Memory B cell (primary cell): ENCODE data around the gene MTURN.

ENCODE experiments used
- ATAC-seq: fragments of 150-1000 bp; cut with Tn5 transposase; 2 replicates; pipeline ENCODE4 v1.10.0; 2021; ENCODE audit warnings: low read depth, mild to moderate bottlenecking, moderate library complexity
- DNase-seq, 2 donors: peaks; one replicate each; pipeline ENCODE4 v3.0.0; 2022; ENCODE audit warnings: low spot score in 2 of 2
- H3K27ac Mint-ChIP-seq: one replicate; pipeline ENCODE4 v1.8.0; 2022; ENCODE audit warnings: mild to moderate bottlenecking, moderate library complexity, mixed read lengths
- H3K27me3 Mint-ChIP-seq: one replicate; pipeline ENCODE4 v1.8.0; 2022; ENCODE audit warnings: mixed read lengths
- H3K36me3 Mint-ChIP-seq: one replicate; pipeline ENCODE4 v1.8.0; 2022; ENCODE audit warnings: mild to moderate bottlenecking, mixed read lengths
- H3K4me1 Mint-ChIP-seq: one replicate; pipeline ENCODE4 v1.8.0; 2022; ENCODE audit warnings: mixed read lengths
- H3K4me3 Mint-ChIP-seq: one replicate; pipeline ENCODE4 v1.8.0; 2022; ENCODE audit warnings: mild to moderate bottlenecking, moderate library complexity, mixed read lengths
- H3K9me3 Mint-ChIP-seq: one replicate; pipeline ENCODE4 v1.8.0; 2022; ENCODE audit warnings: mixed read lengths

The MTURN gene

DNA sequence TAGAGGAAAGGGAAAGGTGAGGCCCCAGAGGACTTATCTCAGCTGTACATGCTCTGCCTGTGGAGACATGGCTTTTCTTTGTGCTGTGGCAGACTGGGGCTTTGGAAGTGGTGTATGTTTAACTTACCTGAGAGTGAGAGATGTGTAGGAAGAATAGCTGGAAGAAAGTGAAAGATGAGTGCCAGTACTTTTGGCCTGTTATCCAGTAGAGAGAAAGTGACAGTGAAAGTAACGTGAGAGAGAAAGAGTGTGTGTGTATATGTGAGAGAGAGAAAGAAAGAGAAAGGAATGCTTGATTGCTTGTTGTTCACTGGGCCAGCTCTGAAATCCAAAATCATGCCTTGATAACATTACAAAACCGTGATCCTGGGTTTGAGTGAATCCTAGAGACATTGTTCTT, 25.5 kb downstream of the MTURN start:
- no peak overlapping the region for H3K4me3 Mint-ChIP-seq
- H3K9me3 Mint-ChIP-seq, result no peaks in the 10 kb centered on the region
- peak overlapping the region; percentile 0 for H3K27ac Mint-ChIP-seq
- no peaks in the 10 kb centered on the region for H3K36me3 Mint-ChIP-seq
- H3K4me1 Mint-ChIP-seq, result peaks cover 37% of the 10 kb centered on the region
- ATAC-seq, result no peak
- no peaks in the 10 kb centered on the region for H3K27me3 Mint-ChIP-seq
- no peak for DNase-seq

DNA sequence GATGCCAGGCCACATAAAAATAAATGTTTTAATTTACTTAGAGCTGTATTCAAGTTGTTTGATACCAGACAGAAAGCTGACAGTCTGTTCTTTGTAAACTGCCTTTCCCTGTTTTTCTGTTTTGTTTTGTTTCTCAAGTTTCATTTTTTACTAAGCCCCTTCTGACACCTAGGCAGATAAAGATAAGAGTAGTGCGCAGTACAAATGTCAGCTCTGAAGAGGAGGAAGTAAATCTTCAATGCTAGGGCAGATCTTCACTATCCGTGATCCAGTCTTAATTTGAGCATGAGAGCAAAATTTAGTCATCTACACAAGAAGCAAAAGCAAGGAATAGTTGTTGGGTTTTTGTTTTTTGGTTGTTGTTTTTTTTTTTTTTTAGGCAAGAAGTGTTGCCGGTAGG, 27.3 kb downstream of the MTURN start:
- H3K4me3 Mint-ChIP-seq, result no peak overlapping the region

DNA sequence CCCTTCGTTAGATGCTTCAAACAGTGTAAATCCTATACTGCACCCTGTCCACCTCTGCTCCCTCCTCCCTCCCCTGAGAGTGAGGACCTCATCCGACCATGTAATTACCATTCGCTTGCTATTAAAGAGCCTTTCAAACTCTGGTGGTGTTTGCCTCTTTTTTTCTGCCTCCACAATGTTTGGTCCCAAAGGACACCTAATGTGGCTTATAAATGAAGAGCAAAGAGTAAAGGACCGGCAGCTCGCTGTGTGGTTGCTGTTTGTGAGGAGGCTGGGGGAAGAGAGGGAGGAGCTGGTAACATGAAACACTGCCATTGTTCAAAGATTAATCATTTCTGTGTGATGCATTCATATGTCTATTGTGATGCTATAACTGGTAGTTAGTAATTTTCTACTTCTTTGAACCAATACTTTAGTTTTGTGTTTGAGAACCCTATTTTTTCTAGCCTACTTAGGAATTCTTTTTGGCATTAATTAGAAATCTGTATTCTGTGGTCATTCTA, 27.9 kb downstream of the MTURN start:
- DNase-seq, result no peak
- Mint-ChIP-seq H3K27ac (peak overlapping the region; percentile 48), H3K36me3 (no peaks in the 10 kb centered on the region), H3K27me3 (no peaks in the 10 kb centered on the region), H3K4me3 (peak overlapping the region; percentile 56), H3K9me3 (no peaks in the 10 kb centered on the region), H3K4me1 (peaks cover 37% of the 10 kb centered on the region)
- no peak for ATAC-seq

More for the DNA sequence above, 27.3 kb downstream of the MTURN start:
- no peaks in the 10 kb centered on the region for H3K36me3 Mint-ChIP-seq
- DNase-seq (no peak), ATAC-seq (no peak)
- no peaks in the 10 kb centered on the region for H3K27me3 Mint-ChIP-seq
- peak overlapping the region; percentile 48 for H3K27ac Mint-ChIP-seq
- no peaks in the 10 kb centered on the region for H3K9me3 Mint-ChIP-seq
- peaks cover 37% of the 10 kb centered on the region for H3K4me1 Mint-ChIP-seq

DNA sequence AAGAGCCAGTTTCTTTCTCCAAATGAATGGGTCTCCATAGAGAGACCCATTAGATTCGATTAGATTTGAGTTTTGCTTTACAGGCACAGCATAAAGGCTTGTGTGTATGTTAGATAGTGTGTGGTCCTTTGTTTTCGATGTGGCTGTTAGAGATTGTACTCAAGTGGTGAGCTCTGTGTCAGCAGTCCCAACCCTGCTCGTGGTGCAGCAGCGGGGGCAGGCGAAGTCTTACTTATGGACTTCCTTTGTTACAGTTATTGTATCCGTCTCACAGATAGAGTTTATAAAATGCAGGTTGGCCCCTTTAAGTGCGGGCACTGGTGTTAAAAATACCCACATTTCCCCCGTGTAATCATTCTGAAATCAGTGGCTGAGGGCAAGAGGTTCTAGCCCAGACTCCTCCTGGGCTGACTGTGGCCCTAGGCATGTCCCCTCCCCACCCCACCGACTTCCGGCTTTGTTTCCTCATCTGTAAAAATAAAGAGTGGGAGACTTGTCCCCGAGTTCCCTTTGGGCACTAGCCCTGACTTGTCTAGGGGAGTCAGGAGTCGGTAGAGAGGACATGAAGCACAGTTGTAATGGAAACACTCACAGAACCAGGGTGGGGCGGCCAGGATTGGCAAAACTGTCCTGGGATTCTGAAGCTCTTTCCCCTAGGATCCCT, 28.6 kb downstream of the MTURN start:
- ATAC-seq, result peak; percentile 20
- Mint-ChIP-seq H3K27me3 (no peaks in the 10 kb centered on the region), H3K27ac (peak overlapping the region; percentile 5), H3K4me1 (peaks cover 37% of the 10 kb centered on the region), H3K36me3 (no peaks in the 10 kb centered on the region), H3K4me3 (peak overlapping the region; percentile 19), H3K9me3 (no peaks in the 10 kb centered on the region)
- no peak for DNase-seq

DNA sequence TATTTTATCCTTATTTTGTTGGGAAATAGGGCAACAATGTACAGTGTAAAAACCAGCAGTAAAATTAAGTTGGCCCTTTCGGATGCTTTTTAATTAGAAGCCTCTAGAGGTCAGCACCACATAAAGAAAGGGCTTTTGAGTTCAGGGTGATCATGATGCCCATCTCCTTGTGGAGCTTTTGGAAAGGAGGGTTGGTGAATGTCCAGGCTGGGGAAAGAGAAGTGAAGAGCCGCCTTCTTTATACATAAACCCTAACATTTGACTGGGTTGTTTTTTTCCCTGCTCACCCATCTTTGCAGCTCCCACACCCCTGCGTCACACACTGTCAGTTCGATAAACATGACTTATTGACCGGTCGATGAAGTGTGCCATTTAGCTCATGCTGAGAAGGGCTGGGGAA, 29.8 kb downstream of the MTURN start:
- Mint-ChIP-seq H3K27me3 (no peaks in the 10 kb centered on the region), H3K27ac (peak overlapping the region; percentile 5), H3K4me3 (no peak overlapping the region), H3K4me1 (peaks cover 31% of the 10 kb centered on the region), H3K9me3 (no peaks in the 10 kb centered on the region), H3K36me3 (no peaks in the 10 kb centered on the region)
- peak; percentile 57 for ATAC-seq
- DNase-seq, result peak in 1 of 2 donors; percentile 38

DNA sequence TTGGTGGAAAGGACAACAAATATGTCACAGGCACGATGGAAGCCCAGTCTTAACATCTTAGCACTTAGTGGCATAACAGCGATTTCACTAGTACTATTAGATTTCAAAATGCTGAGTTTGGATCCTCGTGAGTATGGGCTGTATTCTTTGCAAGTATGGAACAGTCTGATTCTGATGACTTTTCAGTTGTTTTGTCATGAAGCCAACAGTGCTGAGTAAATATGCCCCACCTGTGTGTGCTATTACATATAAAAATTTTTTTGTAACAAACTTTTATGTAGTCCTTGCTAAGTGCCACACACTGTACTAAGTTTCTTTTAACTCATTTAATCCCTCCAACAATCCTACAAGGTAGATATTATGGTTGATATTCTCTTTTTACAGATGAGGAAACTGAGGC, 30.8 kb downstream of the MTURN start:
- no peak overlapping the region for H3K27ac Mint-ChIP-seq
- no peak for ATAC-seq
- no peak for DNase-seq

DNA sequence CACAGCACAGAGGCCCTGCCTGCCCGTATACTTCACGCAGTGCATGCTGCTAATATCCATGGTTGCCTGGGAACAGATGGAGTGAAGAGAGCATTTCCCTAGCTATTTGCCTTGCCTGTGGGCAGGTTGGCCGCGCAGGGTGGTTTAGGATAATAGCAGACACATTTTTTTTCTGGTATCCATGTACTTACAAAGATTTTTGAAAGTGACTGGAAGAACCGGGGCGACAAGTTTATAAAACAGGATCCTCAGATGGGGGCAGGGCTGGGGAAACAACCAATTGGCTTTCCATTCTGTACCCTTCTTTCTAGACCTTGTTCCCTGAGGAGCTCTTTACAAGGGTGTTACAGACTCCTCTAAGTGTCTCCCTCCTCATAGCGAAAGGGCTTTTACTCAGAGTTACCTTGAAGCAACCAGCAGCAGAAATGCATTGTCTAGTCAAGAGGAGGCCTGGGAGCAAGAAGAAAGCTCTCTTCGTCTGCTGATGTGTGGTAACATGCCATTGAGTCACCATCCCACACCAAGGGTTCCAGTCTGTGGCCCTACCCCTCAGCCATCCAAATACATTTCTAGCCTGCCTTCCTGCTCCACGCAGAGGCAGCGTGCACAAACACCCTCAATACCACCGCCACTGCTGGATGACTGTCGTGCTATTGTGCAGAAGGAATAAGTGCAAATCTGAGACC, 31.5 kb downstream of the MTURN start:
- Mint-ChIP-seq H3K36me3 (no peaks in the 10 kb centered on the region), H3K4me1 (peaks cover 24% of the 10 kb centered on the region)

More for the DNA sequence above, 30.8 kb downstream of the MTURN start:
- no peaks in the 10 kb centered on the region for H3K9me3 Mint-ChIP-seq
- no peak overlapping the region for H3K4me3 Mint-ChIP-seq
- H3K27me3 Mint-ChIP-seq, result no peaks in the 10 kb centered on the region
- peaks cover 24% of the 10 kb centered on the region for H3K4me1 Mint-ChIP-seq
- no peaks in the 10 kb centered on the region for H3K36me3 Mint-ChIP-seq

DNA sequence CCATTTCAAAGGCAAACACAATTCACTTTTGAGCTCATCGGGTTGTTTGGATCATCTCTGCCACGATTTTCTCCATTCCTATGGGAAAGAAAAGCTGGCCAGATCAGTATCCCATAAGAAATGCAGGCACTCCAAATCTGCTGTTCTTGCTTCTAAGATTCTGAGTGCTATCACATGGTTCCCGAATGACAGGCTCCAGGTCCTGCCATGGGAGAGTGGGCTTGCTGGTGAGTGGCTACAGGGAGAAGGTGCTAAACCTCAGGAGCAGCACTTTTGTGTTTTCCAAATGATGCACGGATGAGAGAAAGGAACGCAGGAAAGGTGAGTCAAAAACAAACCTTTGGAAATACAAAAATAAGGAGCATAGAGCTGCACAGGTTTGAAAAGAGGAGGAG, 32.1 kb downstream of the MTURN start:
- H3K27ac Mint-ChIP-seq, result no peak overlapping the region
- H3K36me3 Mint-ChIP-seq, result no peaks in the 10 kb centered on the region
- no peak overlapping the region for H3K4me3 Mint-ChIP-seq
- H3K27me3 Mint-ChIP-seq, result no peaks in the 10 kb centered on the region
- H3K4me1 Mint-ChIP-seq, result peaks cover 24% of the 10 kb centered on the region
- DNase-seq, result no peak
- ATAC-seq, result no peak
- H3K9me3 Mint-ChIP-seq, result no peaks in the 10 kb centered on the region

More for the DNA sequence above, 31.5 kb downstream of the MTURN start:
- H3K27me3 Mint-ChIP-seq, result no peaks in the 10 kb centered on the region
- no peak overlapping the region for H3K27ac Mint-ChIP-seq
- no peaks in the 10 kb centered on the region for H3K9me3 Mint-ChIP-seq
- ATAC-seq (no peak), DNase-seq (no peak)
- no peak overlapping the region for H3K4me3 Mint-ChIP-seq

DNA sequence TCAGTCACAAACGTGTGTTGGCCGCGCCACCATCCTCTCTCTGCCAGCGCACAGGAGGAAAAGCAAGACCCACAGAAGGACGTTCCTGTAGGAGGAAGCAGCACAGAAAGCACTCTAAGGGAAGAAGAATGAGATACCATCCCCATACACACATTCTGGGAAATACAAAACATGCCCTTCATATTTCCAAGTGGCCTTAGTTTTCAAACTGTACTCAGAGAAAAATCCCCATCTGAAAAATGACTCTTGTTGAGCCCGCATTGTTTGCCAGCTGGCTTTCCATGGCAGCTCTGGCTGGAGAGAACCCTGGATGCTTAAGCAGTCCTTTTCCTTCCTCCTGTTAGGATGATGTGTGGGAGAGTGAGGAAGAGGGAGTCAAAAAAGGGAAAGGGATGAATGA, 33.1 kb downstream of the MTURN start:
- DNase-seq (no peak), ATAC-seq (no peak)
- no peak overlapping the region for H3K27ac Mint-ChIP-seq
- no peaks in the 10 kb centered on the region for H3K27me3 Mint-ChIP-seq
- no peaks in the 10 kb centered on the region for H3K9me3 Mint-ChIP-seq
- no peak overlapping the region for H3K4me3 Mint-ChIP-seq
- peaks cover 15% of the 10 kb centered on the region for H3K4me1 Mint-ChIP-seq
- H3K36me3 Mint-ChIP-seq, result no peaks in the 10 kb centered on the region

DNA sequence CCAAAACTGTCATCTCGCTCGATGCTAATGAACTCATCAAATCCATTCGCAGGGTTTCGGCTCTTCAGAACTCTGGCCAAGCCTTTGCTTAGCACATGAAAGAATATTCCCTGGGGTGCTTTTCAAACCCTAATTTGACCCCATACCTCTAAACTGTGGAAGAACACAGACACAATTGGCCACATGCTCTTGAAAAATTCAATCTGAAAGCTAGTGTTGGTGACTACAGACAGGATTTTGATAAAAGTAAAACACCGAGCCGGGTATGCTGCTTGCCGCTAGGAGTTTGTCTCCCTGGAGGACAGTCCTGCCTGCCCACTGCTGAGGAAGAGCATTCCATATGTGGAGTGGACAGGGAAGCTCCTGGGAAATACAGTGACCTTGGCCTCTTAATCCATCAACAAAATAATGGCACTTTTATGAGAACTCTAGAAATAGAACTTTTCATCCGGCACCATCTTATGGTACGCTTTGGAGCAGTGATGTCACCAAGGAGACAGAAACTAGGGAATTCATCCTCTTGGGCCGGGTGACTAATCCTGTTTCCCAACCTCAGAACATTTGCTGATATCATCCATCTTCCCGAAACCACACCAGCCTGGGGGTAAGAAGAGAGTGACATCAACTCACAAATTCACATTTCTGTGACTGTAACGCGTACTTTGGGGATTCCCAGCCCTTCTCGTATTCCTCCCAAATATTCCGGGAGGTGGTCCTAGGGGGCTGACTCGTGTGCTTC, 34.2 kb downstream of the MTURN start:
- H3K4me1 Mint-ChIP-seq, result peaks cover 7% of the 10 kb centered on the region
- no peak overlapping the region for H3K4me3 Mint-ChIP-seq
- no peaks in the 10 kb centered on the region for H3K9me3 Mint-ChIP-seq
- no peaks in the 10 kb centered on the region for H3K27me3 Mint-ChIP-seq
- no peak overlapping the region for H3K27ac Mint-ChIP-seq
- no peaks in the 10 kb centered on the region for H3K36me3 Mint-ChIP-seq
- ATAC-seq (no peak), DNase-seq (no peak)

DNA sequence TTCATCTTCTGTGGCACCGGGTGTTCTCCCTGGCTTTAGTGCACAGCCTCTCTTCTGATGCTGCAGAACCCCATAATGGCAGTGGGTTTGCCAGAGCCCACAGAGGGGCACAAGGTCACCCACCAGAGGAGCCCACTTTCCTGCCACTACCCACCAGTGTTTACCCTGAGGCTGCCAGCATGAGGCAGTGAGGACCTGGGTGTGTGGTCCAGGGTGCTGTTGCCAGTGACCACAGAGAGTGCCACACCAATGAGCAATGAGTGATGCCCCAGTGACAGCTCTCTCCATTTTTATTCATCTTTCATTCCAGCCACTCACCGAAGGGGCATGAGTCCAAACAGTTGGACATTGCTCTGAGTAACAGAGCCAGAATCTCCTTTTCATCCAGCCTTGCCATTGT, 34.8 kb downstream of the MTURN start:
- H3K9me3 Mint-ChIP-seq, result no peaks in the 10 kb centered on the region

DNA sequence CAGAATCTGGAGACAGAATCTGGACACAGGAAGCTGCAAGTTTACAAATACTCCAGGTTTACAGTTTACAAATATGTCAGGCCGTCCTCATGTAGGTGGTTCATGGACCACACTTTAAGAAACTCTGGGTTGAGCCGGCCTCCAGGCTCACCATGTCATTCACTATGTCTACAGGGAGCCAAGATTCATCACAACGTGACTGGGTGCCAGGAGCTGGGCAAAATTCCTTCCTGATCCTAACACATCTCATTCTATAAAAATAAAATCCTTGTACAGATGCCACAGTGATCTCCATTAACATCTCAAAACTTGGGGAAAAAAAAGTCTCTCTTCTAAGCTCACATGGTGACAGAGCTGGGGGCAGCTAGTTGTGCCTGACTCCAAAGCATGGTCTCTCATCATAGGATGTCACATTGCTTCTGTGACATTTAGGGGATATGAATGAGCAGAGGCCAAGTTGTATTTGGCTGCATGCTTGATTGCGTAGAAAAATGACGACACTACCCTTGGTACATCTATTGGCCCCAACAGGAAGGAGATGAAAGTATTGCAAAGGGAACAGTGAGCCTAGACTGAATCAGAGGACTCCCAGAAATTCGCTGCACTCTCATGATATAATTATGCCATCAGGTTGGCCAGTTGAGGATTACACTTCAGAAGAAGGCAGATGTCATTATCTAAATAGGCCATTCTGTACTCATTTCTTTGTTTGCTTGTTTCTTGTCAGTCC, 35.9 kb downstream of the MTURN start:
- H3K4me3 Mint-ChIP-seq, result no peak overlapping the region
- no peaks in the 10 kb centered on the region for H3K27me3 Mint-ChIP-seq
- H3K4me1 Mint-ChIP-seq, result peaks cover 4% of the 10 kb centered on the region
- ATAC-seq (no peak), DNase-seq (no peak)
- no peaks in the 10 kb centered on the region for H3K9me3 Mint-ChIP-seq
- H3K27ac Mint-ChIP-seq, result no peak overlapping the region
- H3K36me3 Mint-ChIP-seq, result no peaks in the 10 kb centered on the region

More for the DNA sequence above, 34.8 kb downstream of the MTURN start:
- no peak overlapping the region for H3K4me3 Mint-ChIP-seq
- H3K27ac Mint-ChIP-seq, result no peak overlapping the region
- no peaks in the 10 kb centered on the region for H3K27me3 Mint-ChIP-seq
- H3K36me3 Mint-ChIP-seq, result no peaks in the 10 kb centered on the region
- peaks cover 3% of the 10 kb centered on the region for H3K4me1 Mint-ChIP-seq
- no peak for ATAC-seq
- DNase-seq, result no peak

DNA sequence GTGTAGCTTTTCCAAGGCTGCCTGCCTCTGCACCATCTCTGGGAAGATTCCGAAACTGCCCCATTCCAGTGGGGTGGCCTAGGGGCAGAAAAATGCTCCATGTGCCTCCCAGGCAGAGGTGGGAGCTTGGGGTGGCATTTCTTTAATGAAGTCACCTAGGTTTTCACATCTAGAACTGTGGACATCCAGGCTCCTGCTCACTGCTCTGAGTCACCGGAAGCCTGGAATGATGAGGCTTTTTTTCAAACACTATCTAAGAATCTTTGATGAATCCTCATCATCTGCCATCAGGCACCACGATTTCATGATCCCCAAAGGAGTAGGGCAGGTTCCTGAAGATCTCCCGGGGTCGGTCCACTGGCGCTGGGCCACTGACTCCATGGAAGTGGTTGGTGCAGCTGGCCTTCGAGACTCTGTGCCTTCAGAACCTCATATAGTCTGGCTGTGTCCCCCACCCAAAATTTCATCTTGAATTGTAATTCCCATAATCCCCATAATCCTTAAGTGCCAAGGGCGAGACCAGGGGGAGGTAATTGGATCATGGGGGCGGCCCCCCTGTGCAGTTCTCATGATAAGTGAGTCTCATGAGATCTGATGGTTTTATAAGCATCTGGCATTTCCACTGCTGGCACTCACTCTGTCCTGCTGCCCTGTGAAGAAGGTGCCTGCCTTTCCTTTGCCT, 37.1 kb downstream of the MTURN start:
- no peaks in the 10 kb centered on the region for H3K27me3 Mint-ChIP-seq
- no peak for DNase-seq
- H3K36me3 Mint-ChIP-seq, result no peaks in the 10 kb centered on the region
- no peaks in the 10 kb centered on the region for H3K9me3 Mint-ChIP-seq
- no peak overlapping the region for H3K27ac Mint-ChIP-seq
- ATAC-seq, result no peak
- H3K4me1 Mint-ChIP-seq, result peaks cover 16% of the 10 kb centered on the region
- no peak overlapping the region for H3K4me3 Mint-ChIP-seq
